IPS DF 6.9 (cell line): ENCODE data around the gene BAG5.

Experiments used
- DNase-seq: peaks from one replicate; pipeline ENCODE4 v3.0.0-alpha.2; 2013; ENCODE audit warnings: low read depth, low spot score
- H3K27ac ChIP-seq: one replicate; pipeline ENCODE4 v1.5.1; 2013; ENCODE audit warnings: low read length, control low read depth
- H3K27me3 ChIP-seq: 2 replicates; pipeline ENCODE4 v1.6.1; 2013; ENCODE audit warnings: mild to moderate bottlenecking, low read length; ENCODE audit not compliant: control insufficient read depth, insufficient read depth
- H3K36me3 ChIP-seq: 2 replicates; pipeline ENCODE4 v1.6.1; 2013; ENCODE audit warnings: low read length; ENCODE audit not compliant: control insufficient read depth, insufficient read depth
- H3K4me1 ChIP-seq: 2 replicates; pipeline ENCODE4 v1.6.1; 2013; ENCODE audit warnings: low read length; ENCODE audit not compliant: control insufficient read depth, insufficient read depth
- H3K4me3 ChIP-seq: 2 replicates; pipeline ENCODE4 v1.5.1; 2013; ENCODE audit warnings: mild to moderate bottlenecking, low read length
- H3K9me3 ChIP-seq: 2 replicates; pipeline ENCODE4 v1.6.1; 2013; ENCODE audit warnings: low read length, inconsistent platforms; ENCODE audit not compliant: control insufficient read depth, insufficient read depth
- WGBS: extraction: QIAGEN DNeasy Blood & Tissue Kit; methylation state at CpG from one replicate; pipeline ENCODE4 v1.1.7; 2013; ENCODE audit warnings: mixed read lengths, missing lambda C conversion rate; ENCODE audit not compliant: insufficient read length, insufficient coverage; 5-methylcytosine and 5-hydroxymethylcytosine counted together

Gene BAG5

DNA sequence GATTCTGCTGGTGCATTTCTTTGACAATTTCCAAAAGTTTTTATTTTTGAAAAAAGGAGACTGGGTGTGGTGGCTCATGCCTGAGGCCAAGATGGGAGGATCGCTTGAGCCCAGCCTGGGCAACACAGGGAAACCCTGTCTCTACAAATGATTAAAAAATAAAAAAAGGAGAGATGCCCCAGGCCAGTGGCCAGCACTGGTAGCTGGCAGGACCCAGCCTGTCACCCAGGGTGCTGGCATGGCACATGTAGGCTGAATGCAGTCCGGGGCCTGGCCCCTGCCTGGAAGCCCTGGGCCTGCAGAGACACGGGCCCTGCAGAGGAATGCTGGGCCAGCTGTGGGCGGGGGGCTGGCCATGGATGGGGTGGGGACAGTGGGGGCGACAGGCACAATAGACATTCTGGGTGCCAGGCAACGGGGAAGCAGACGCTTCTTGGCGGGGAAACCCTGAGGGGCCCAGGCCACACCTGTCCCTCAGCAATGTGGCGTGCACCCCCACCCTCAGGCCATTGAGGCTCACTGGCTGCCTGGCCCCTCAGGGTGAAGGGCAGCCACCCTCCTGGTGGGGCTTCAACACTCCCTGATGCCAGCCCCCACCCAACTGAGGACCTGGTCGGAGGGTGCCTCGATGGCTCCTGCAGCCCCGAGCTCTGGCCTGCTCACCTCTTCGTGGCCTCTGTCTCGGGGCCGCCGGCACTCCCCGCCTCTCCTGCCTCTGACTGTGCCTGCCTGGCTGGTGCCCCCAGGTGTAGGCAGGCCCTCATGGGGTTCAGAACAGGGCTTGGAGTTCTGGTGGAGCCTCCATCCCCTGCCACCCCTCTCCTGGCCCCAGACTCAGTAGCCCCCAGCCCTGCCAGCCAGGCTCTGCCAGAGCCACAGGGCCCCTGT, 21.4 kb downstream of the BAG5 start:
- WGBS: no CpG with 5 or more reads among the region's 17 CpGs
- H3K27me3 ChIP-seq: no peaks in the 10 kb centered on the region

DNA sequence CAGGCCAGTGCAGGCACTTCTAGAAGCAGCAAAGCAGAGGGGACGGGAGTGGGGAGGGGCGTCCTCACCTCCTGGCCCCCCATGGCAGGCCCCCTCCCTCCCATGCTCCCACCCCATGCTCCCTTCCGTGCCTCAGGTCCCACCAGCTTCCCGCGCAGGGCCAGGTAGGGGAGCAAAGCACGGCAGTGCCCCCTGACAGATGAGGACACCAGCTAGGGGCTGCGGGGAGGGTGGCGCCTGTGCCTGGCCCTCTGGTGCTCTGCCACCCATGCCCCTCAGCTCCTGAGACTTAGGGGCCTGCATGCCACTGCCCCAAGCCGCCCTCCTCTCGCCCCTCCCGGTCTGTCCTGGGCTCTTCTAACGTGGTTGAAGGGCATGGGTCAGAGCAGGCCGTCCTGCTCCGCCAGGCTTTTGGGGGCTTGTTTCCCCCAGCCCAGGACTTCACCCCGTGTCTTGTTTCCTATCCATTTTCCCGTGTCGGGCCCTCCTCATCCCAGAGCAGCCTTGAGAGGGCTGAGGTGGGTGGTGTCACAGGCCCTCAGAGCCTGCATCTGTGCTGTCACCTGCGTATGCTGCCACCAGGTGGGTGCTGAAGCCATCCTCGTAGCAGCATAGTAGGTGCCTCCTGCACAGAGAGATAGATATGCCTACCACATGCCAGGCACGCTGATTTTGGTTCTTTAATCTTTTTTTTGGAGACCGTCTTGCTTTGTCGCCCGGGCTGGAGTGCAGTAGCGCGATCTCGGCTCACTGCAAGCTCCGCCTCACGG, 23.2 kb downstream of the BAG5 start:
- no CpG with 5 or more reads among the region's 28 CpGs for whole genome bisulfite sequencing
- DNase-seq: no peak
- H3K27ac ChIP-seq: no peak overlapping the region
- H3K27me3 ChIP-seq: no peaks in the 10 kb centered on the region
- peaks cover 22% of the 10 kb centered on the region for H3K4me1 ChIP-seq
- H3K4me3 ChIP-seq: no peak overlapping the region
- no peaks in the 10 kb centered on the region for H3K9me3 ChIP-seq
- H3K36me3 ChIP-seq: peaks cover 10% of the 10 kb centered on the region; the same call in 1 of the 2 replicates

More for the DNA sequence above, 21.4 kb downstream of the BAG5 start:
- Histone ChIP-seq H3K9me3 (no peaks in the 10 kb centered on the region), H3K4me1 (peaks cover 24% of the 10 kb centered on the region), H3K27ac (no peak overlapping the region), H3K36me3 (no peaks in the 10 kb centered on the region), H3K4me3 (no peak overlapping the region)
- DNase-seq: no peak

DNA sequence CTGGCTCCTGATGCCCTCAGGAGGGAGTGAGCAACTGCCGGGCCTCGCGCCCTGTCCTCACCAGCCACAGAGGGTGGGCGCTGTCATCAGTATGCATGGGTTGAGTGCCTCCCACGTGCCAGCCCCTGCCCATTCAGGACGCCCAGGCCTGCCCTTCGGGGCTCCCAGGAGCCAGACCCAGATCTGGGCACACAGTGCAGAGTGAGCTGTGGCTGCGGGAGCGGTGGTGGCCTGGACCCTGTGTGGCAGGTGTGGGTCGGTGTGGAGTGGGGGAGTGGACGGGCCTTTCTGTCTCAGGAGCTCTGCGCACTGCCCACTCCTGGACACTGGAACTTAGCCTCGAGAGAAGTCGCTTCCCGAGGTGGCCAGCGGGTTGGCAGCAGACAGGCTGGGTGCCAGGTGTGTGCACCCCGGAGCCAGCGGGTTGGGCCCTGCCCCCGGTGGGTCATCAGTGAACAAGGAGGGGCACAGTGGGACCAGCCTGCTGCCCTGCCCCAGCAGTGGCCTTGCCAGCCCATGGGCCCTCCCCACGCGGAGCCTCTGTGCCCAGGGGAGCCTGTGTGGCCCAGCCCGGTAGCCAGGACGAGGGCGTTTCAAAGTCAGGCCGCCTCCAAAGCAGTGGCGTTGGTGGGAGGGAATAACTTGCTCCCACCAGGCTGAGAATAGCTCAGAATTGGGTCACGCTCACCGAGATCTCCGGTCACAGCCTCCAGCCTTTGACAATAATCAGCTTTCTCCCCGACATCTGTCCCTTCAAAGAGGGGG, 24.0 kb downstream of the BAG5 start:
- Histone ChIP-seq H3K9me3 (no peaks in the 10 kb centered on the region), H3K27ac (no peak overlapping the region), H3K36me3 (peaks cover 10% of the 10 kb centered on the region; the same call in 1 of the 2 replicates), H3K4me3 (no peak overlapping the region), H3K4me1 (peaks cover 18% of the 10 kb centered on the region), H3K27me3 (no peaks in the 10 kb centered on the region)
- no CpG with 5 or more reads among the region's 30 CpGs for WGBS
- DNase-seq: no peak

DNA sequence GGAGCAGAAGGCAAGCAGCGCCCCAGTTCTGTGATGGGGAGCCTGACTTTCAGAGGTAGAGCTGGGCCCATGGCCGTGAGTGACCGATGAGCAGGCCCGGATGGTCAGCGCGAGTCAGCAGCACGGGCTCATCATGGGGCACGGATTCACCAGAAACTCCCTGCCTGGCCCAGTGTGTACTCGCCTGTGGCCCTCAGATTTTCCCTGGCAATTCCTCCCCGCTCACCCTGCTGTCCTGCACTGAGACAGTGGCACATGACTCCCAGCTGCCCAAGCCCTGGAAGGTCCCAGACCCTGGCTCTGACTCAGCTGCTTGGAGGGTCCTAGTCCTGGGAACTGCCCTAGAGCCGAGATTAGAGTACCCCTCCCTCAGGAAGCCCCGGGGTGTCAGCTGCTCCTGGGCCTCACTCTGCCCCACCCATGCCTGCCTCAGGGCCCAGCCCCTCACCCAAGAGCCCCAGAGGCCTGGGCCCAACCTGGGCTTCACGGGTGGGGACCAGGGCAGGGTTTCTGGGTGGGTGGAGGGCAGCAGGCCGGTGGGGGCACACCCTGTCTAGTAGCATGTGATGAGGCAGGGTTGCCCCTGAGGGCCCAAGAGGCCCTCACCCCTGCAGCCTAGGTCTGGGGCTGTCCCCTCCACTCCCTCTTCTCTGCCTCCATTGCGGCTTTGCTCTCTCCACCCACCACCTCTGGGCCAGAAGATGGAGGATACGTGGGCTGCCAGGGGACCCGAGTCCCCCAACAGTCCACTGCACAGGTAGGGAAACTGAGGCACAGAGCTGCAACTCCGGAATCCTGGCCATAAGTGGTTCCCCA, 25.1 kb downstream of the BAG5 start:
- Histone ChIP-seq H3K4me3 (no peak overlapping the region), H3K27me3 (no peaks in the 10 kb centered on the region), H3K4me1 (peaks cover 11% of the 10 kb centered on the region), H3K27ac (no peak overlapping the region), H3K36me3 (peaks cover 14% of the 10 kb centered on the region), H3K9me3 (no peaks in the 10 kb centered on the region)
- WGBS: no CpG with 5 or more reads among the region's 18 CpGs
- no peak for DNase-seq

DNA sequence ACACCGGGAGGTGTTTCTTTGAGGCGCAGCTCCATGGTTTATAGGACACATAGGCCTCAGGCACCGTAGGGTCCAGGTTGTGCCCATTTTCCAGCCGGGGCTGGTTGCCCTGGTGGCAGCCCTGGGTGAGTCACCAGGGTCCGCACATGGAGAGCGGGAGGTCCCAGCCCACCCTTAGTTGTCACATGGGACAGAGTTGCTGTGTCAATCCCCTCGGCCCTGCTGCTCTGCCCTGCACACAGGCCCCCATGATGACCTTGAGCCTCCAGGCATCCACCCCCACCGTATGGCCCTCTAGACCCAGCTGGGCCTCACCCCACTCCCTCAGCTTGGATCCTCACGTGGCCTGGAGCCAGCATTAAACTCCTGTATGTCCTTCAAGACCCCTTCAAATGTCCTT, 25.8 kb downstream of the BAG5 start:
- no CpG with 5 or more reads among the region's 9 CpGs for whole genome bisulfite sequencing
- no peak overlapping the region for H3K4me3 ChIP-seq
- peaks cover 6% of the 10 kb centered on the region for H3K4me1 ChIP-seq
- no peaks in the 10 kb centered on the region for H3K27me3 ChIP-seq
- peaks cover 16% of the 10 kb centered on the region for H3K36me3 ChIP-seq
- no peak for DNase-seq
- no peaks in the 10 kb centered on the region for H3K9me3 ChIP-seq
- no peak overlapping the region for H3K27ac ChIP-seq

DNA sequence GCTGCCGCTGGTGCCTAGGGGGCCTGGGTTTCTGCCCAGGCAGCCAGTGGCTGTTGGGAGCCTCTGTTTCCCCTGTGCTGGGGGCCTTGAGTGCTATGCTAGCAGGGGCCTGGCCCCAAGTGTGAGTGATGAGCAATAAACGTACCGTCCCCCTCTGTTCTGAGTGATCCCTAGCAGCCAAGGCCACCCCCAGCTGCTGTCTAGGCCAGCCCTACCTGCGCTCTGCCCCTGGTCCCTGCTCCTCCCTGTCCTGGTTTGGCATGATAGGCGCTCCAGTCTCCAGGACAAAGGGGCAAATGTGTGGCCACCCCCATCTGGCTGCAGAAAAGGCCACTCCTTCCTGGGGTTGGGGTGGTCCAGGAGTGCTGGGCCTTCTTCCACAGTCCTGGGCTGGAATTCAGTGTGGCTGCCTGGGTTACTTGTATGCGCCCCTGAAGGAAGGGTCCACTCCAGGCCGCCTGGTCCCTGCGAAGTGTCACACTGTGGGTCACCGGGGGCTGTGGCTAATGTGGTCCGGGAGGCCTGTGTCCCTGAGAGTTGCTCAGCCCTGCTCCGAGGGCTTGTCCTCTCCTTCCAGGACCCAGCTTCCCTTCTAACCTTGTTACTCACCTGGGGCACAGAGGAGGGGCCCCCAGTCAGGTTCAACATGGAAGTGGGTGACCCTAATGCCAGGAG, 26.4 kb downstream of the BAG5 start:
- H3K36me3 ChIP-seq: peaks cover 16% of the 10 kb centered on the region
- no peak overlapping the region for H3K27ac ChIP-seq
- no CpG with 5 or more reads among the region's 11 CpGs for WGBS
- no peaks in the 10 kb centered on the region for H3K27me3 ChIP-seq
- H3K9me3 ChIP-seq: no peaks in the 10 kb centered on the region
- no peak for DNase-seq
- no peak overlapping the region for H3K4me3 ChIP-seq
- H3K4me1 ChIP-seq: no peaks in the 10 kb centered on the region

DNA sequence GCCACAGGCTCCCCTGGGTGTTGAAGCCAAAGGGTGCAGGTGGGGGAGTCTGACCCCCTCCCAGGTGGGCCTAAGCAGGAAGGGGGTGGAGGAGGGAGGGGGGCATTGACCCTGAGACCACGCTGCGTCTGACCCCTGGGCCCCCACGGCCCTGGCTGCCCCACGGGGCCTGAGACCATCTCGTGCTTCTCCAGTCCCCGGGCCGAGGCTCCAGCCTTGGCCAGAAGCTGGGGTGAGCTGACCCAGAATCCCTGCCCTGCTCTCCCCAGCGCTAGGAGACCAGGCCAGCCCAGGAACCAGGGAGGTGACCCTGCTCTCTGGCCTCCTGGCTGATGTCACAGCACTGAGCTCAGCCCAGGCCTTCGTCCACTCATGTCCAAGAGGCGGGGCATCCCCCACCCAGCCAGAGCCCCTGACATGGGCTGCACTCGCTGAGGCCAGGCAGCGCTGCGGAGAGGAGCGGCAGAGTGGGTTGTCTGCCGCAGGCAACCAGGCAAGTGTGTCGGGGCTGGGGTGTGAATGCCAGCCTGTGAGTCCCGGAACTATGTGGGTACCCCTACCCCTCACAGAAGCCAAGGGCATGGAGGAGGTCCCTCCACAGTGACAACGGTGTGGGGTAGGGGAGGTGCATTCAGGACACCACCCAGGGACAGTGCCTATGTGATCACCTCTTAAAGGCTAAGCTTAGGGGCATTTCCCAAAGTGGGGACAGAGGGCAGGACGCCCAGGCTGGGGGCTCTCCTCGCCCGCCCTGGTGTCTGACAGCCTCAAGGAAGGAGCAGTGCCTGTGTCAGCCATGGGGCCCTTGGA, 27.2 kb downstream of the BAG5 start:
- WGBS: no CpG with 5 or more reads among the region's 21 CpGs
- H3K27ac ChIP-seq: no peak overlapping the region
- no peaks in the 10 kb centered on the region for H3K9me3 ChIP-seq
- H3K27me3 ChIP-seq: no peaks in the 10 kb centered on the region
- no peak for DNase-seq
- H3K4me1 ChIP-seq: no peaks in the 10 kb centered on the region
- H3K4me3 ChIP-seq: no peak overlapping the region
- H3K36me3 ChIP-seq: peaks cover 16% of the 10 kb centered on the region

DNA sequence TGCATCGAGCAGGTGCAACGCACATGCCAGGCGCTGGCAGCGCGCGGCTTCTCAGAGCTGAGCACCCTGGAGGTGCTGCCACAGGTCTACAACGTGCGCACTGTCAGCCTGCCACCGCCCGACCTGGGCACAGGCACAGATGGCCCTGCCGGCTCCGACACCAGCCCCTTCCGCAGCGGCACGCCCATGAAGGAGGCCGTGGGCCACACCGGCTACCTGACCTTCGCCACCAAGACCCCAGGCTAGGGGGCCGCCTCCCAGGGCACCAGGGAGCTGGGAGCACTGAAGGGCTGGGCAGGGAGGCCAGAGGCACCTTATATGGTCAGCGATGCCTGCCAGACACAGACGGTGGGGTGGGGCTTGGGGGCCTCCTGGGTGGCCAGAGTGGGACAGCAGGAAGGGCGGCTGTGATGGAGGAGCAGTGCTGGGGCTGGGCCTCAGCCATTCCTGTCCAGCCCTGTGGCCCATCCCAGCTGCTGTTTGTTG, 27.8 kb downstream of the BAG5 start:
- peaks cover 4% of the 10 kb centered on the region for H3K4me1 ChIP-seq

More for the DNA sequence above, 27.8 kb downstream of the BAG5 start:
- Histone ChIP-seq H3K36me3 (peaks cover 16% of the 10 kb centered on the region), H3K27ac (no peak overlapping the region), H3K9me3 (no peaks in the 10 kb centered on the region), H3K27me3 (no peaks in the 10 kb centered on the region), H3K4me3 (no peak overlapping the region)
- DNase-seq: no peak
- WGBS: no CpG with 5 or more reads among the region's 22 CpGs
